GM18498 (cell line): ENCODE data around the gene STX1A.

Experiments
- ATAC-seq: cut with Tn5 transposase; IDR thresholded peaks from one replicate; pipeline ENCODE4 v1.9.1; 2021; ENCODE audit warnings: mild to moderate bottlenecking, moderate library complexity; ENCODE audit not compliant: unreplicated experiment

Gene STX1A

GRCh38 chr7:73708961-73709549 is 10.4 kb downstream of the STX1A start:
- ATAC-seq = no peak

- no peak for ATAC-seq
Measured at GRCh38 chr7:73707045-73707631, 12.3 kb downstream of the STX1A start.

- ATAC-seq = no peak
Measured at GRCh38 chr7:73706126-73707044, 13.1 kb downstream of the STX1A start.

GRCh38 chr7:73705551-73705920 is 13.9 kb downstream of the STX1A start:
- ATAC-seq = no peak

- ATAC-seq = no peak
Measured at GRCh38 chr7:73704640-73705550, 14.6 kb downstream of the STX1A start.

- ATAC-seq = no peak
Measured at GRCh38 chr7:73703757-73704639, 15.5 kb downstream of the STX1A start.

- ATAC-seq = no peak
Measured at GRCh38 chr7:73703225-73703624, 16.2 kb downstream of the STX1A start.

- ATAC-seq = no peak
Measured at GRCh38 chr7:73702665-73703064, 16.8 kb downstream of the STX1A start.

- ATAC-seq = no peak
Measured at GRCh38 chr7:73702226-73702625, 17.2 kb downstream of the STX1A start.

- ATAC-seq = no peak
Measured at GRCh38 chr7:73701357-73701995, 18.0 kb downstream of the STX1A start.

GRCh38 chr7:73700581-73701134 is 18.8 kb downstream of the STX1A start:
- no peak for ATAC-seq

GRCh38 chr7:73700069-73700423 is 19.4 kb downstream of the STX1A start:
- no peak for ATAC-seq

GRCh38 chr7:73699370-73700068 is 19.9 kb downstream of the STX1A start:
- ATAC-seq = no peak

GRCh38 chr7:73698410-73698809 is 21.1 kb downstream of the STX1A start:
- no peak for ATAC-seq

- no peak for ATAC-seq
Measured at GRCh38 chr7:73696372-73696771, 23.1 kb downstream of the STX1A start.

- no peak for ATAC-seq
Measured at GRCh38 chr7:73690646-73691045, 28.8 kb downstream of the STX1A start.

GRCh38 chr7:73688288-73688687 is 31.2 kb downstream of the STX1A start:
- ATAC-seq = no peak

GRCh38 chr7:73685311-73685710 is 34.2 kb downstream of the STX1A start:
- no peak for ATAC-seq
